MCF 10A (cell line): ENCODE results near the gene TBXAS1. TPM values are rescaled to one million over a fixed set of nuclear protein-coding genes. Genes with fewer than 3 reads are reported as not detected.
"Not testable (repeated sequence)": the region's sequence is repeated elsewhere in the genome, so short reads cannot be mapped to it uniquely, and the experiment has no call there.

Source experiments
- BruUV-seq: library from RNA; stranded (reverse); fragments of 400-500 nt; replicated peaks from 2 replicates; lab custom pipeline; 2021; lab: Mats Ljungman, UMichigan
- CTCF ChIA-PET: fragments of 300-600 bp; sonication (Branson Sonifier 250); formaldehyde crosslinking; extraction: SDS; loops from one replicate; lab custom pipeline; 2021; ENCODE audit warnings: antibody characterized with exemption, inconsistent platforms; lab: Yijun Ruan, JAX
- POLR2A ChIA-PET: fragments of 300-600, 350-650 bp; sonication (Branson Sonifier 250); formaldehyde crosslinking; extraction: SDS; loops from one replicate; lab custom pipeline; 2020; ENCODE audit warnings: antibody characterized with exemption, inconsistent platforms; lab: Yijun Ruan, JAX
- DNase-seq: peaks from one replicate; pipeline ENCODE4 v3.0.0-alpha.2; 2018; ENCODE audit not compliant: unreplicated experiment
- H3K27ac Mint-ChIP-seq: one replicate; pipeline ENCODE4 v1.8.0; 2022; ENCODE audit warnings: mild to moderate bottlenecking, low read depth, mixed read lengths; ENCODE audit not compliant: unreplicated experiment
- H3K27me3 Mint-ChIP-seq: one replicate; pipeline ENCODE4 v1.8.0; 2022; ENCODE audit warnings: mixed read lengths; ENCODE audit not compliant: insufficient read depth, unreplicated experiment
- H3K36me3 Mint-ChIP-seq: one replicate; pipeline ENCODE4 v1.8.0; 2022; ENCODE audit warnings: mild to moderate bottlenecking, moderate library complexity, mixed read lengths; ENCODE audit not compliant: insufficient read depth, unreplicated experiment
- H3K4me1 Mint-ChIP-seq: one replicate; pipeline ENCODE4 v1.8.0; 2022; ENCODE audit warnings: mixed read lengths; ENCODE audit not compliant: insufficient read depth, unreplicated experiment
- H3K4me3 Mint-ChIP-seq: one replicate; pipeline ENCODE4 v1.8.0; 2022; ENCODE audit warnings: mild to moderate bottlenecking, moderate library complexity, mixed read lengths; ENCODE audit not compliant: unreplicated experiment
- H3K9me3 Mint-ChIP-seq: one replicate; pipeline ENCODE4 v1.8.0; 2022; ENCODE audit warnings: mixed read lengths; ENCODE audit not compliant: unreplicated experiment
- CTCF ChIP-seq: fragments of 200-600 bp; IDR thresholded peaks from one replicate; pipeline ENCODE4 v1.8.0; 2022; ENCODE audit warnings: antibody characterized with exemption, mild to moderate bottlenecking; ENCODE audit not compliant: unreplicated experiment
- intact Hi-C: fragments of 100-400 bp; cut with micrococcal nuclease; formaldehyde crosslinking; loops from 2 replicates; pipeline ENCODE4 v1.14.1; 2022
- total RNA-seq: library from RNA; stranded (reverse); gene quantifications from 2 replicates; pipeline ENCODE4 v1.2.3, GENCODE V29; 2022

The TBXAS1 gene
- total RNA-seq, 1 experiment from 2014 or later = 1.5 TPM

- Mint-ChIP-seq H3K27ac (no peak overlapping the region), H3K27me3 (no peaks in the 10 kb centered on the region), H3K4me3 (no peak overlapping the region), H3K36me3 (no peaks in the 10 kb centered on the region), H3K4me1 (peaks cover 1% of the 10 kb centered on the region), H3K9me3 (no peaks in the 10 kb centered on the region)
- POLR2A ChIA-PET = no interaction called here
- TF ChIP-seq CTCF = no peak
- CTCF ChIA-PET = interaction anchor here (0.6 to 1.1 kb wide), 3 partner anchors 13 to 302 kb away, joined by 3 to 5 read pairs (median 4); no protein-coding TSS in a partner anchor
- no peak for DNase-seq
- BruUV-seq = no TSS peak
- intact Hi-C loops = no loop called here
Measured at GRCh38 chr7:139923090-139923489, 94.0 kb downstream of the TBXAS1 start.

- peaks cover under 1% of the 10 kb centered on the region for H3K4me1 Mint-ChIP-seq
- H3K36me3 Mint-ChIP-seq = no peaks in the 10 kb centered on the region
- intact Hi-C loops = no loop called here
- H3K27me3 Mint-ChIP-seq = no peaks in the 10 kb centered on the region
- ChIA-PET CTCF (no interaction called here), POLR2A (no interaction called here)
- no peaks in the 10 kb centered on the region for H3K9me3 Mint-ChIP-seq
- H3K4me3 Mint-ChIP-seq = no peak overlapping the region
- H3K27ac Mint-ChIP-seq = no peak overlapping the region
- no TSS peak for BruUV-seq
- no peak for DNase-seq
- no peak for TF ChIP-seq CTCF
Measured at GRCh38 chr7:139924461-139924860, 95.4 kb downstream of the TBXAS1 start.

GRCh38 chr7:139929221-139929620 lies 100.2 kb downstream of the TBXAS1 start:
- ChIA-PET CTCF (interaction anchor here (0.8 to 1.2 kb wide), 2 partner anchors 12 to 283 kb away, joined by 3 read pairs; no protein-coding TSS in a partner anchor), POLR2A (interaction anchor here (2.3 kb wide), 1 partner anchor 13 kb away, joined by 6 read pairs; no protein-coding TSS in a partner anchor)
- not testable (repeated sequence) for H3K36me3 Mint-ChIP-seq

GRCh38 chr7:139930286-139930965 lies 101.4 kb downstream of the TBXAS1 start:
- no peaks in the 10 kb centered on the region for H3K27me3 Mint-ChIP-seq
- TF ChIP-seq CTCF = no peak
- BruUV-seq = no TSS peak
- peaks cover 12% of the 10 kb centered on the region for H3K4me1 Mint-ChIP-seq
- POLR2A ChIA-PET = interaction anchor here (1.2 to 2.3 kb wide), 2 partner anchors 10 to 14 kb away, joined by 4 to 6 read pairs; no protein-coding TSS in a partner anchor
- no peaks in the 10 kb centered on the region for H3K9me3 Mint-ChIP-seq
- DNase-seq = no peak
- no peak overlapping the region for H3K4me3 Mint-ChIP-seq
- CTCF ChIA-PET = interaction anchor here (0.5 to 0.6 kb wide), 3 partner anchors 317 to 466 kb away, joined by 3 to 4 read pairs (median 4); no protein-coding TSS in a partner anchor
- H3K36me3 Mint-ChIP-seq = no peaks in the 10 kb centered on the region
- H3K27ac Mint-ChIP-seq = no peak overlapping the region
- intact Hi-C loops = no loop called here

More at GRCh38 chr7:139929221-139929620, 100.2 kb downstream of the TBXAS1 start:
- DNase-seq, H3K9me3 Mint-ChIP-seq, H3K4me3 Mint-ChIP-seq, H3K27ac Mint-ChIP-seq, H3K27me3 Mint-ChIP-seq, BruUV-seq, intact Hi-C loops: not testable (repeated sequence)
- H3K4me1 Mint-ChIP-seq = peaks cover 12% of the 10 kb centered on the region
